ENCODE measurements around the gene LHX4.

The LHX4 gene

GRCh38 chr1:180259431-180260338 is 29.6 kb downstream of the LHX4 start:
- no peak for ATAC-seq

- no peak for ATAC-seq
These were observed 30.5 kb downstream of the LHX4 start for GRCh38 chr1:180260541-180260940.

- no peak for ATAC-seq
These were observed 31.0 kb downstream of the LHX4 start for GRCh38 chr1:180261030-180261429.

- ATAC-seq: no peak
These were observed 31.6 kb downstream of the LHX4 start for GRCh38 chr1:180261524-180262155.

- no peak for ATAC-seq
These were observed 32.8 kb downstream of the LHX4 start for GRCh38 chr1:180262628-180263488.

GRCh38 chr1:180264595-180264994 is 34.5 kb downstream of the LHX4 start:
- no peak for ATAC-seq

- no peak for ATAC-seq
These were observed 35.1 kb downstream of the LHX4 start for GRCh38 chr1:180265201-180265600.

- no peak for ATAC-seq
These were observed 35.8 kb downstream of the LHX4 start for GRCh38 chr1:180265871-180266270.

- no peak for ATAC-seq
These were observed 36.5 kb downstream of the LHX4 start for GRCh38 chr1:180266275-180267210.

GRCh38 chr1:180267211-180267561 is 37.1 kb downstream of the LHX4 start:
- ATAC-seq: no peak

- ATAC-seq: no peak
These were observed 37.9 kb downstream of the LHX4 start for GRCh38 chr1:180267761-180268555.

- no peak for ATAC-seq
These were observed 38.6 kb downstream of the LHX4 start for GRCh38 chr1:180268556-180269075.

GRCh38 chr1:180269645-180270529 is 39.8 kb downstream of the LHX4 start:
- ATAC-seq: no peak

- ATAC-seq: no peak
These were observed 40.6 kb downstream of the LHX4 start for GRCh38 chr1:180270530-180271271.

- ATAC-seq: peak in 1 of 2 donors; percentile 11
These were observed 41.5 kb downstream of the LHX4 start for GRCh38 chr1:180271272-180272255.

- ATAC-seq: no peak
These were observed 42.3 kb downstream of the LHX4 start for GRCh38 chr1:180272395-180272794.

GRCh38 chr1:180273066-180273465 is 43.0 kb downstream of the LHX4 start:
- no peak for ATAC-seq

- no peak for ATAC-seq
These were observed 44.2 kb downstream of the LHX4 start for GRCh38 chr1:180274221-180274620.

All from activated CD4-positive, CD25-positive, alpha-beta regulatory T cell treated with anti-CD3 and anti-CD28 coated beads, Interleukin-2, amount 50 U/mL, for 24 hours (primary cell).